PC-3 (cell line): ENCODE results near the gene RBM15B. TPM values are rescaled to one million over a fixed set of nuclear protein-coding genes. Genes with fewer than 3 reads are reported as not detected.
A peak's percentile ranks its signal among the peaks of the same experiment; 100 is the strongest.

Experiments
- ATAC-seq: fragments of 200-7000 bp; cut with Tn5 transposase; 2 replicates; pipeline ENCODE4 v1.9.1; 2020; ENCODE audit warnings: mild to moderate bottlenecking, moderate library complexity
- BruUV-seq: library from RNA; stranded (reverse); fragments of 400-500 nt; replicated peaks from 2 replicates; lab custom pipeline; 2021; lab: Mats Ljungman, UMichigan
- CTCF ChIA-PET: fragments of 300-600 bp; sonication (Branson Sonifier 250); formaldehyde crosslinking; loops from one replicate; lab custom pipeline; 2022; ENCODE audit warnings: antibody characterized with exemption; lab: Charles Lee
- POLR2A ChIA-PET: fragments of 300-600 bp; sonication (Branson Sonifier 250); formaldehyde crosslinking; loops from one replicate; lab custom pipeline; 2022; ENCODE audit warnings: antibody characterized with exemption; ENCODE audit not compliant: unreplicated experiment; lab: Charles Lee
- DNase-seq: peaks from one replicate; pipeline ENCODE4 v3.0.0-alpha.2; 2015
- H2AFZ ChIP-seq: fragments of 300-600 bp; sonication (generic); 2 replicates; pipeline ENCODE4 v1.6.0; 2016; ENCODE audit warnings: antibody characterized with exemption, low read length
- H3F3A ChIP-seq: fragments of 300-600 bp; sonication (generic); one replicate; pipeline ENCODE4 v1.6.0; 2017; ENCODE audit warnings: antibody characterized with exemption, low read length, control low read depth, mild to moderate bottlenecking; ENCODE audit not compliant: unreplicated experiment
- H3K27ac ChIP-seq: fragments of 300-600 bp; sonication (generic); 2 replicates; pipeline ENCODE4 v1.5.1; 2016; ENCODE audit warnings: mild to moderate bottlenecking, low read length
- H3K27me3 ChIP-seq: fragments of 300-600 bp; sonication (generic); 2 replicates; pipeline ENCODE4 v1.6.1; 2016; ENCODE audit warnings: low read length, mixed read lengths
- H3K36me3 ChIP-seq: fragments of 300-600 bp; sonication (generic); 2 replicates; pipeline ENCODE4 v1.6.1; 2016; ENCODE audit warnings: low read depth, mixed run types, low read length, mixed read lengths
- H3K4me1 ChIP-seq: fragments of 300-600 bp; sonication (generic); 2 replicates; pipeline ENCODE4 v1.5.1; 2016; ENCODE audit warnings: low read length; ENCODE audit not compliant: insufficient read depth
- H3K4me2 ChIP-seq: fragments of 300-600 bp; sonication (generic); 2 replicates; pipeline ENCODE4 v1.6.0; 2016; ENCODE audit warnings: low read length
- H3K4me3 ChIP-seq: fragments of 300-600 bp; sonication (generic); 2 replicates; pipeline ENCODE4 v1.5.1; 2016; ENCODE audit warnings: mild to moderate bottlenecking, low read length, mixed read lengths
- H3K79me2 ChIP-seq: fragments of 300-600 bp; sonication (generic); 2 replicates; pipeline ENCODE4 v1.6.1; 2017; ENCODE audit warnings: low read length, mixed read lengths
- H3K9ac ChIP-seq: fragments of 300-600 bp; sonication (generic); 2 replicates; pipeline ENCODE4 v1.6.0; 2016; ENCODE audit warnings: mild to moderate bottlenecking, low read length
- H3K9me2 ChIP-seq: fragments of 300-600 bp; sonication (generic); replicated peaks from 2 replicates; pipeline ENCODE4 v1.6.1; 2016; ENCODE audit warnings: mixed run types, low read length, mixed read lengths
- H3K9me3 ChIP-seq: fragments of 300-600 bp; sonication (generic); 2 replicates; pipeline ENCODE4 v1.6.1; 2016; ENCODE audit warnings: low read length, mixed read lengths
- H4K20me1 ChIP-seq: fragments of 300-600 bp; sonication (generic); 2 replicates; pipeline ENCODE4 v1.6.1; 2016; ENCODE audit warnings: low read length, mixed read lengths
- EZH2 ChIP-seq: fragments of 300-600 bp; sonication (generic); IDR thresholded peaks from one replicate; pipeline ENCODE4 v1.6.1; 2017; ENCODE audit warnings: antibody characterized with exemption, mild to moderate bottlenecking, low read length; ENCODE audit not compliant: unreplicated experiment
- EZH2phosphoT487 ChIP-seq: fragments of 300-600 bp; sonication (generic); IDR thresholded peaks from 2 replicates; pipeline ENCODE4 v1.6.1; 2018; ENCODE audit warnings: mild to moderate bottlenecking, antibody characterized with exemption, low read length, borderline replicate concordance
- intact Hi-C: fragments of 100-400 bp; cut with micrococcal nuclease; formaldehyde crosslinking; loops from 2 replicates; pipeline ENCODE4 v1.9.0; 2023
- total RNA-seq: library from RNA; depleted of rRNA; stranded (reverse); fragments of >200 nt; gene quantifications from 2 replicates; pipeline ENCODE4 v1.2.3, GENCODE V29; 2014
- TF ChIP-seq, protein P1 (sequence below): fragments of 300-600 bp; sonication (generic); conservative IDR thresholded peaks from 2 replicates; pipeline ENCODE4 v1.5.1; 2017; ENCODE audit warnings: antibody characterized with exemption, low read depth, mild to moderate bottlenecking, low read length

The RBM15B gene
- total RNA-seq, 1 experiment from 2014 or later, result 31.1 TPM

DNA sequence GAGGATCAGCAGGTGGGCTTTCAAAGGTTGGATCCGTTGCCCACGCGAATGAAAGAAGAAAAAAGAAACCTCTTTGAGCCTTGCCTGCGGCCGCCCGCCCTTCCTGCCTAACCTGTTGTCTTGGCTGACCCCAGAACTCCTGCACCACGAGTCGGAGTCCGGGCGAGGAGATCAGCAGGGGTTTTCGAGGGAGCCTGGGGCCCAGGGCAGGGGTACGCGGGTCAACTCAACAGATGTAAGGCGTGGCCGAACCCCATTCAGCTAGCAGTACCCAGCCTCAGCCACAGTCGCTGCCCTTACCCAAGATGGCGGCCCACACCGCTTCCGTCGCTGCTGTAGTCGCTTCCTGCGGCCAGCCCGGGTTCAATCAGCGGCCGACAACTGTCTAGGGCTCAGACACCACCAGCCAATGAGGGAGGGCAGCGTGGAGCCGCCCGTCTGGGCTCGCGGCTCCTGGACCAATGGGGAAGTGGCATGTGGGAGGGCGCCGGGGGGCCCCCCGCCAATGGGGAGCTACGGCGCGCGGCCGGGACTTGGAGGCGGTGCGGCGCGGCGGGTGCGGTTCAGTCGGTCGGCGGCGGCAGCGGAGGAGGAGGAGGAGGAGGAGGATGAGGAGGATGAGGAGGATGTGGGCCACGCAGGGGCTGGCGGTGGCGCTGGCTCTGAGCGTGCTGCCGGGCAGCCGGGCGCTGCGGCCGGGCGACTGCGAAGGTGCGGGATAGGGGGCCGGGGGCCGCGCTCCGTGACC, 6.2 kb upstream of the RBM15B start, which contains the start of gene MANF:
MANF (plus strand) TSS at position 566 of the 748 bp plus-strand sequence; CDS start at position 618, 52 bp downstream.
- H3K79me2 ChIP-seq, result peaks cover 53% of the 10 kb centered on the region
- no TSS peak for BruUV-seq

DNA sequence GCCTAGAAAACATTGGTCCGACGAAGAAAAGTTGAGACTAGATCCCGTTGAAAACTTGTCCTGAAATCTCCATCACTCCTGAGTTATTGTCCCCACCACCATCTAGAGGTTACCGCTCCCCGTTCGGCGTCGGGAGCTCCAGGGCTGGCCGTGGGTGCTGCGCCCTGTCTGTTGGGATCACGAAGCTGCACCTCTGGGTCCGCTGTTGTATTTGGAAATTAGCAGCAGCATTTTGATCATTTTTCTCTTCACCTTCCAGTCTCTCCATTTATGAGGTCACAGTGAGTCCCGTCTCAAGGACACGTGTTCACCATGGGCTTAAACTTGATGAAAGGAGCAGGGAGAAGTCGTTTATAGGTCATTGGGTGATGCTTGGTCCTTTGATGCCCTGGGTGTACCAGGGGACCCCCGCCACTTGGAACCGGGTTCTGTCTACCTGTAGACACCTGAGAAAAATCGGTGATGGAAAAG, 5.4 kb upstream of the RBM15B start:
- H3K27ac ChIP-seq, result peak overlapping the region; percentile 41
- H3K4me1 ChIP-seq, result peaks cover 43% of the 10 kb centered on the region
- H3K9ac ChIP-seq, result peak overlapping the region; percentile 99
- H3K9me3 ChIP-seq, result no peaks in the 10 kb centered on the region
- no peak for DNase-seq
- TF ChIP-seq EZH2 (no peak), EZH2phosphoT487 (no peak)
- TF ChIP-seq, protein P1, sequence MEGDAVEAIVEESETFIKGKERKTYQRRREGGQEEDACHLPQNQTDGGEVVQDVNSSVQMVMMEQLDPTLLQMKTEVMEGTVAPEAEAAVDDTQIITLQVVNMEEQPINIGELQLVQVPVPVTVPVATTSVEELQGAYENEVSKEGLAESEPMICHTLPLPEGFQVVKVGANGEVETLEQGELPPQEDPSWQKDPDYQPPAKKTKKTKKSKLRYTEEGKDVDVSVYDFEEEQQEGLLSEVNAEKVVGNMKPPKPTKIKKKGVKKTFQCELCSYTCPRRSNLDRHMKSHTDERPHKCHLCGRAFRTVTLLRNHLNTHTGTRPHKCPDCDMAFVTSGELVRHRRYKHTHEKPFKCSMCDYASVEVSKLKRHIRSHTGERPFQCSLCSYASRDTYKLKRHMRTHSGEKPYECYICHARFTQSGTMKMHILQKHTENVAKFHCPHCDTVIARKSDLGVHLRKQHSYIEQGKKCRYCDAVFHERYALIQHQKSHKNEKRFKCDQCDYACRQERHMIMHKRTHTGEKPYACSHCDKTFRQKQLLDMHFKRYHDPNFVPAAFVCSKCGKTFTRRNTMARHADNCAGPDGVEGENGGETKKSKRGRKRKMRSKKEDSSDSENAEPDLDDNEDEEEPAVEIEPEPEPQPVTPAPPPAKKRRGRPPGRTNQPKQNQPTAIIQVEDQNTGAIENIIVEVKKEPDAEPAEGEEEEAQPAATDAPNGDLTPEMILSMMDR, result no peak
- POLR2A ChIA-PET, result interaction anchor here (0.6 to 1.1 kb wide), 13 partner anchors 16 to 784 kb away, joined by 3 to 13 read pairs (median 5); partner anchors contain the start of genes DCAF1 and MAPKAPK3
- no peak for ATAC-seq
- H2AFZ ChIP-seq, result no peak overlapping the region
- intact Hi-C loops, result loop anchor here (1.0 to 10.0 kb wide), 3 partner anchors 289 to 1033 kb away; partner anchors contain the start of genes CYB561D2, NPRL2 and TEX264
- H3K9me2 ChIP-seq, result no peaks in the 10 kb centered on the region
- H3K79me2 ChIP-seq, result peaks cover 53% of the 10 kb centered on the region
- no TSS peak for BruUV-seq
- peaks cover 21% of the 10 kb centered on the region for H4K20me1 ChIP-seq
- peak overlapping the region; percentile 98 for H3K4me2 ChIP-seq
- no peaks in the 10 kb centered on the region for H3K27me3 ChIP-seq
- H3F3A ChIP-seq, result no peaks in the 10 kb centered on the region
- CTCF ChIA-PET, result interaction anchor here (0.6 to 0.7 kb wide), 3 partner anchors 26 to 1191 kb away, joined by 3 to 4 read pairs (median 4); no protein-coding TSS in a partner anchor
- peaks cover 33% of the 10 kb centered on the region for H3K36me3 ChIP-seq
- peak overlapping the region; percentile 85 for H3K4me3 ChIP-seq

More for the DNA sequence above, 6.2 kb upstream of the RBM15B start, which contains the start of gene MANF:
- Histone ChIP-seq H3K9me2 (no peaks in the 10 kb centered on the region), H3K27me3 (no peaks in the 10 kb centered on the region), H3F3A (no peaks in the 10 kb centered on the region), H3K4me2 (peak within 1 kb of the TSS; percentile 98), H3K9ac (peak within 1 kb of the TSS; percentile 99), H3K9me3 (no peaks in the 10 kb centered on the region), H3K4me3 (peak within 1 kb of the TSS; percentile 85), H3K4me1 (peaks cover 40% of the 10 kb centered on the region), H3K36me3 (peaks cover 30% of the 10 kb centered on the region), H2AFZ (peak within 1 kb of the TSS; percentile 85), H4K20me1 (peaks cover 21% of the 10 kb centered on the region), H3K27ac (peak within 1 kb of the TSS; percentile 79)
- ChIA-PET CTCF (interaction anchor here (0.6 to 0.7 kb wide), 4 partner anchors 25 to 1190 kb away, joined by 3 to 4 read pairs (median 4); no protein-coding TSS in a partner anchor), POLR2A (interaction anchor here (0.6 to 1.1 kb wide), 15 partner anchors 15 to 783 kb away, joined by 3 to 13 read pairs (median 5); partner anchors contain the start of genes DCAF1 and MAPKAPK3)
- intact Hi-C loops, result loop anchor here (1.0 to 10.0 kb wide), 3 partner anchors 290 to 1033 kb away; partner anchors contain the start of genes CYB561D2, NPRL2 and TEX264
- TF ChIP-seq EZH2 (no peak), EZH2phosphoT487 (no peak)
- TF ChIP-seq, protein P1, result no peak
- DNase-seq, result peak; percentile 98
- ATAC-seq, result peak; percentile 91
